AML-193 (cell line): ENCODE data around the gene WDR86.

Source experiments
- DNase-seq, 2 experiments: peaks; one replicate each; lab custom pipeline; 2025; lab: John Stamatoyannopoulos, UW

The WDR86 gene, protein sequence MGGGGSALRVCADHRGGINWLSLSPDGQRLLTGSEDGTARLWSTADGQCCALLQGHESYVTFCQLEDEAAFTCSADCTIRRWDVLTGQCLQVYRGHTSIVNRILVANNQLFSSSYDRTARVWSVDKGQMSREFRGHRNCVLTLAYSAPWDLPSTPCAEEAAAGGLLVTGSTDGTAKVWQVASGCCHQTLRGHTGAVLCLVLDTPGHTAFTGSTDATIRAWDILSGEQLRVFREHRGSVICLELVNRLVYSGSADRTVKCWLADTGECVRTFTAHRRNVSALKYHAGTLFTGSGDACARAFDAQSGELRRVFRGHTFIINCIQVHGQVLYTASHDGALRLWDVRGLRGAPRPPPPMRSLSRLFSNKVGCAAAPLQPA

DNA sequence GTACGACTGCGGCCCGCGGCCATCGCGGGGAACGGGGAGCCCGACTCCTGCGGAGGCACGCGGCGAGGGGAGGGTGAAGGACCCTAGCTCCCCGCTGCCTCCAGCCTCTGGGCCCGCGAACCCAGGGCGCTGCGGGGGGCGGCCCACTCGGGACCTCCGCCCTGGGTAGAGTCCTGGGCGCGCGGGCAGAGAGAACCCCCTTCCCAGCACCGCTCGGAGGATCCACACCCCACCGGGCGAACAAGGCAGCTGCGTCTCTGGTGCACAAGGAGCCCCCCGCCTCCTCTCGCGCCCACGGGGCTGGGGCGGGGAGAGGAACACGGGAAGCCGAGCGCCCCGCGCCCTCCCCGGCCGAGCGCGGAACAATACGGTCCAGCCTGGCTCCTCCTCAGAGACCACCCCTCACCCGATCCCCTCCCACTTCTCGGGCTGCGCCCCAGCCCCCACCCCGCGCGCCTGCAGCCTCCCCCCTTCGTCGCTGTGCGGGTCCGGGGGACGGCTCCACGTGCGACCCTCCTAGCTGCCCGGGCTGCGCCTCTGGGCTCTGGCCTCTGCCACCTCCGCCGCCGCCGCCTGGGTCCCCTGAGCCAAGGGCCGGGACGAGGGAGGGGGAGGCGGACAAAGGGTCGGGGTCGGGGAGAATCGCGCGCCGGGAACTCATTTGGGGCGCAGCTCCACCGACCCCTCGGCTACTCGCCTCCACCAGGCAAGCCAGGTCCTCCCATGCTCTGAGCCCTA, at the start of gene WDR86:
WDR86 (minus strand) TSS at position 372 of the 738 bp plus-strand sequence. CDS start 449 bp downstream, outside the sequence.
- DNase-seq, result no peak

DNA sequence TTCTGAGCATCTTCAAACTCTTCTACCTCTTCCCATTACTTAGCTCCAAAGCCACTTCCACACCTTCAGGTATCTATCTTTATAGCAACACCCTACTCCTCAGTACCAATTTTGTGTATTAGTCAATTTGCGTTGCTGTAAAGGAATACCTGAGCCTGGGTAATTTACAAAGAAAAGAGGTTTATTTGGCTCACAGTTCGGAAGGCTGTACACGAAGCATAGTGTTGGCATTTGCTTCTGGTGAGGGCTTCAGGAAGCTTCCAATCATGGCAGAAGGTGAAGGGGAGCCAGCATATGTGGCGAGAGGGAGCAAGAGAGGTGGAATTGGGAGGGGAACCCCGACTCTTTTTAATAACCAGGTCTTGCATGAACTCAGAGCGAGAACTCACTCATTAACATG, 47.7 kb upstream of the WDR86 start:
- no peak for DNase-seq

DNA sequence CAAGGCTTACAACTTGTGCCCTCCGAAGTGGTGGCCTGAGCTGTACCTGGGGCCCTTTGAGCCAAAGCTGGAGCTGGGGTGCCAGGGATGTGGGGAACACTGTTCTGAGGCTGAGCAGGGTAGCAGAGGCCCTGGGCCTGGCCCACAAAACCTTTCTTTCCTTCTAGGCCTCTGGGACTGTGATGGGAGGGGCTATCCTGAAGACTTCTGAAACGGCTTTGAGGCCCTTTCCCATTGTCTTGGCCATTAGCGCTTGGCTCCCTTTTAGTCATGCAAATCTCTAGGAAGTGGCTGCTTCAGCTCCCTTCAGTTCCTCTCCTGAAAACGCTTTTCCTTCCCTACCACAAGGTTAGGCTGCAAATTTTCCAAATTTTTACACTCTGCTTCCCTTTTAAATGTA, 46.9 kb upstream of the WDR86 start:
- no peak for DNase-seq

DNA sequence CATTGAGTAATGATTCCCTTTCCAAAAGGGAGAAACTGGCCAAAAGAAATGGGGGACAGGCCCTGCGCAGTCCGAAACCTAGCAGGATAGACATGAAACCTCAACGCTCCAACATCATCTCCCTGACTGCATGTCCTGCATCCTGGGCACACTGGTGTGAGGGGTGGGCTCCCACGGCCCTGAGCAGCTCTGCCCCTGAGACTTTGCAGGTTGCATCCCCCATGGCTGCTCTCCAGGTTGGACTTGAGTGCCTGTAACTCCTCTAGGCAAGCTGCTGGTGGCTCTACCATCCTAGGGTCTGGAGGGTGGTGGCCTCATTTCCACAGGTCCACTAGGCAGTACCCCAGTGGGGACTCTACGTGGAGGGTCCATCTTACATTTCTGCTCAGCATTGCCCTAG, 46.4 kb upstream of the WDR86 start:
- DNase-seq, result no peak

- no peak for DNase-seq
Measured at GRCh38 chr7:151455690-151456089, 45.9 kb upstream of the WDR86 start.

DNA sequence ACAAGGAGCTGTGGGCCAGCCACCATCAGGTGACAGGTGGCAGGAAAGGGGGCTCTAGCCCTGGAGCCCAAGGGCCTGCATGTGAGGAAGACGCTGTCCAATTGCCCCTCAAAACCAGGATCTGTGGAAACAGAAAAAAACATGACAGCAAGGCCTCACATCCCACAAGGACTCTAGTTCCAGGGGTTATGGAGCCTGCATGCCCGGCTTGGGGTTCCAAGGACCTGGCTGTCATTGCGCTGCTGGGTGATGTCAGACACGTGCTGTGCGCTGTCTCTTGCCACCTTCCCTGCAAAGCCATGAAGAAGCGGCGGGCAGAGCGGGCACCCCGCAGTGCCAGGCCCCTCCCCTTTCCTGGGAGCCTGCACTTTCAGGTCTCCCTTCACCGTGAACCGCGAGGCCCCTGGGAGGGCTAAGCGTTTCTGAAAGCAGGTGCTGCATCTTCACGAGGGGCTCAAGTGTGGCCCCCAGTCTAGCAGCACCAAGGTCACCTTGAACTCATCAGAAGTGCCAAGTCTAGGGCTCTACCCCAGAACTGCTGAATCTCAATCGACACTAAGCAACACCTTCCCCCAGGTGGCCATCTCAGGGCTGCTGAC, 45.2 kb upstream of the WDR86 start:
- DNase-seq, result no peak

GRCh38 chr7:151454305-151454704, 44.5 kb upstream of the WDR86 start:
- no peak for DNase-seq

- no peak for DNase-seq
Measured at GRCh38 chr7:151453326-151453791, 43.5 kb upstream of the WDR86 start.

- no peak for DNase-seq
Measured at GRCh38 chr7:151452680-151453325, 43.0 kb upstream of the WDR86 start.

DNA sequence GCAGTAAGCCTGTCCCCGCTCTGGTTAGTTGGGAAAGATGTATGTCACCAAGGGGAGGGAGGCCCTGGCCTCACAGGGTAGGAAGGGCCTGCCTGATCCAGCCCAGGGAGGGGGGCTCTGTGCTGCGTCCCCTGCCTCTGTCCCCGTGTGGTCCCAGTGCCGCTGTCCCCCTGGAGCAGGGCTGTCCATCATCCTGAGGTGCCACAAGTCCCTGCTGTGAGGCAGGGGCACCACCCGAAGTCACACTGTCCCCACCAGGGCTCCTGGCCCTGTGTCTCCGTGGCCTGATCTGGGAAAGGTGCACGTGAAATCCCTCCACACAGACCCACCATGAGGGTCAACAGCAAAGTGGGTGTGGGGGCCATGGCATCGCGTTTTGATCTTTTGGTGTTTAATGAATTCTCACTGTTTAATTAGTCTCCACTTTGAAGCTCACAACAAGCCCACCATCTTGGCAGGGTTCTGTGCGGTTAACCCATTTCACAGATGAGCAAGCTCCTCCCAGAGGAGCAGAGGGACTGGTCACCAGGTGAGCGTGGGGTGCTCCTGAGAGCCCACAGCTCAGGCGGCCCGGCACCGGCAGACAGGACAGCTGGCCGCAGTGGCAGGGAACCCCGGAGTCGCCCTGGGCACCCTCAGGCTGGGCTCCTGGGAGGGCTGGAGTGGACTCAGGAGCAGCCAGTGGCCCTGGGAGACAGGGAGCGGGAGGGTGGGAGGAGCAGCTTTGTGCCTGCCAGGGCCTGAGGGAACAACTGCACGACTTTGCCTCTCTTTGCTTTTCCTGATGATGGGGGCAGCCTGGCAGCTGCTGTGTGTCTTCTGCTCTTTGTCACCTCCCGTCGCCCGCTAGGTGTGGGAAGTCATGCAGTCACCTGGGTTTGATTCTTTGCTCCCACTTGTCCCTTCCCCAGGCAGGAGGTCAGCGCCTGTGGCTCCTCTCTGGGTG, 42.1 kb upstream of the WDR86 start:
- no peak for DNase-seq

DNA sequence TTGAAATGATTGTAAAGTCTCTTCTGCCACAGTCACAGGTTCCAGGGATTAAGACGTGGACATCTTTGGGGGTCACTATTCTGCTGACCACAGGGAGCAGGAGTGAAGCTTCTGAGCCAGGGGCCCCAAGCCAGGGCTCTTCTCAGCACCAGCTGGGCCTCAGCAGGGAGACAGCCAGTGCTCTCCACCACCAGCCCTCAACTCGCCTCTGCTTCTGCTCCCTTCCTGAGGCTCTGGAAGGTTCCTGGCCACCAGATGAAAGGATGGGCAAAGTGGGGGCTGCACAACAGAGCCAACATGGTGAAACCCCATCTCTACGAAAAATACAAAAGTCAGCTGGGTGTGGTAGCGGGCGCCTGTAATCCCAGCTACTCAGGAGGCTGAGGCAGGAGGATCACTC, 41.3 kb upstream of the WDR86 start:
- no peak for DNase-seq

- no peak for DNase-seq
Measured at GRCh38 chr7:151449990-151450389, 40.2 kb upstream of the WDR86 start.

DNA sequence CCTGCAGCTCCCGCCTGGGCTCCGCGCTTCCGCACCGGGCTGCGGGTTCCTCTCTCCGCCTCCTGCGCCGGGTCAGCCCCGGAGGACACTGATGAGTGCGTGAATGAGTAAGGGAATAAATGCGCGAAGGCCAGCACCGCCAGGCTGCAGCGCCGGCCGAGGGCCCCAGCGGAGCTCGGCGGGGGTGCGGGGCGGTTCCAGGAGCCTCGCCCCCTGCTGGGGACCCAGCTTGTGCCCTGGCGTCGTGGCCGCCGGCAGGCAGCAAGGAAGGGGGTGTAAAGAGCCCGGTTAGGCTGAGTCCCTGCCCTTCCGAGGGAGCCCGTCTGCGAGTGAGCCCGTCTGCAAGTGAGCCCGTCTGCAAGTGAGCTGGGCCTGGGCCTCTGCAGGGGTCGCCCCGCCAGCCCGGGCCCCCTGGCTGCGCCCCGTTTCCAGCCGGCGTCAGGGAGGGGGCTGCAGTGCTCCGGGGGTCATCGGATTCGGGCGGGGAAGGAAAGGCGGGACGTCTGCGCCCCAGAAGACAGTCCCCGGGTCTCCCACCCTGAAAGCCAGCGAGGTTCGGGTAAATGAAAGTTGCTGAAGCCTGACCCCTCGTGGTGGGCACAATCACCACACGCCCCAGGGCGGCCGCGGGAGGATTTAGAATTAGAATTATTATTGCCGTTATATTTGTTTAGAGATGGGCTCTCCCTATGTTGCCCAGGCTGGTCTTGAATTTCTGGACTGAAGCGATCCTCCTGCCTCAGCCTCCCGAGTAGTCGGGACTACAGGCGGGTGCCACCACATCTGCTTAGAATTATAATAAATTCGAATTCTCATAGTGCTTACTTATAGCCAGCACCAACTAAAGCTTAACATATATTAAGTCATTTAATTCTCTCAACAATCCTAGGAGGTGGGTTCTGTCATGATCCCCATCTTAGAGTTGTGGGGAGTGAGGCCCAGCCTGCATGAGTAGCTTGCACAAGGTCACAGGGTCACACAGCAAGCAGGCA, 38.7 kb upstream of the WDR86 start:
- DNase-seq, result peak; percentile 42 to 50

- DNase-seq, result no peak
Measured at GRCh38 chr7:151447901-151448260, 38.0 kb upstream of the WDR86 start.

DNA sequence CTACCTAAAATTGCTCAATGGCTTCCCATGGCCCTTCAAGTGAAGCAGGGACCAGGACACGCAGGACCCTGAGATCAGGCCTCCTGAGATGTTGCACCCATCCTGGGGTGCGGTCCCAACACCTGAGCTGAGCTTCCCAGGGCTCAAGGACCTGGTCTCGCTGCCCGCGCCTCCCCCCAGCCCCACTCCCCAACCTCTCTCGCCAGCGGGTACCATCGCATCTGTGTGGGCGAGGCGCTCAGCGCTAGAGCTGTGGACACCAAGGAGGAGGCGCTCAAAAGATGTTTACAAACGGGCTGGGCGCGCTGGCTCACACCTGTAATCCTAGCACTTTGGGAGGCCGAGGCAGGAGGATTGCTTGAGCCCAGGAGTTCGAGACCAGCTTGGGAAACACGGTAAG, 37.5 kb upstream of the WDR86 start:
- no peak for DNase-seq

- DNase-seq, result no peak
Measured at GRCh38 chr7:151446412-151446811, 36.6 kb upstream of the WDR86 start.

DNA sequence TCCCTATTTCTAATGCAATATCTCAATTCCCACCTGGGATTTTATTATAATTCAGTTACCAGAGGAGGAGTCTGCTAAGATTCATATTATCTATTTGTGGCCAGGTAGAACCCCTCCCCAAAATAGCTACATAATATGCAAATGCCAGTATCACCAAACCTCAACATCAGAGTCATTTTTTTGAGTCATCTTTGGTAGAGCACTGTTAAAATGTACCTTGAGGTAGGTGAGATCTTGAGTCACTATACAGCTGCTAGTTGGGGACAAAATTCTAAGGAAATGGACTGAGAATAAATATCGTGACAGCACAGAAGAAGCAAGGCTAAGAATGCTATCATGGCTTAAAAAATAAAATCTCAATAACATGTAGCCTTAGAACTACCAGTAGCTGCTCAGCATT, 34.8 kb upstream of the WDR86 start:
- no peak for DNase-seq

DNA sequence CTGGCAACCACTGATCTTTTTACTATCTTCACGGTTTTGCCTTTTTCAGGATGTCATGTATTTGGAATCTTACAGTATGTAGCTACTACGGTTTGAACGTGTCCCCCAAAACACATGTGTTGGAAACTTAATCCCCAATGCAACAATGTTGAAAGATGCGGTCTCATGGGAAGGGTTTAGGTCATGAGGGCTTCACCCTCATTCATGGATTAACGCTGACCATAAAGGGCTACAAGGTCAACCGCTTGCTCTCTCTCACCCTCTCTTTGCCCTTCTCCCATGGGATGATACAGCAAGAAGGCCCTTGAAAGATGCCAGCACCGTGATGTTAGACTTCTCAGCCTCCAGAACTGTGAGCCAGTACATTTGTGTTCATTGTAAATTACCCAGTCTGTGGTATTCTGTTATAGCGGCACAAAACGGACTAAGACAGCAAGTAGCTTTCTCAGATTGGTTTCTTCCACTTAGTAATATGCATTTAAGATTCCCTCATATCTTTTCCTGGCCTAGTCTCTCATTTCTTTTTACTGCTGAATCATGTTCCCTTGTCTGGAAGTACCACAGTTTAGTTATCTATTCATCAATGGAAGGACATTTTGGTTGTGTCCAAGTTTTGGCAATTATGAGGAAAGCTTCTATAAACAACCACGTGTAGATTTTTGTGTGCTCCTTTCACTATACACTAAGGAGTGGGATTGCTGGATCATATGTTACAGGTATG, 33.1 kb upstream of the WDR86 start:
- no peak for DNase-seq

DNA sequence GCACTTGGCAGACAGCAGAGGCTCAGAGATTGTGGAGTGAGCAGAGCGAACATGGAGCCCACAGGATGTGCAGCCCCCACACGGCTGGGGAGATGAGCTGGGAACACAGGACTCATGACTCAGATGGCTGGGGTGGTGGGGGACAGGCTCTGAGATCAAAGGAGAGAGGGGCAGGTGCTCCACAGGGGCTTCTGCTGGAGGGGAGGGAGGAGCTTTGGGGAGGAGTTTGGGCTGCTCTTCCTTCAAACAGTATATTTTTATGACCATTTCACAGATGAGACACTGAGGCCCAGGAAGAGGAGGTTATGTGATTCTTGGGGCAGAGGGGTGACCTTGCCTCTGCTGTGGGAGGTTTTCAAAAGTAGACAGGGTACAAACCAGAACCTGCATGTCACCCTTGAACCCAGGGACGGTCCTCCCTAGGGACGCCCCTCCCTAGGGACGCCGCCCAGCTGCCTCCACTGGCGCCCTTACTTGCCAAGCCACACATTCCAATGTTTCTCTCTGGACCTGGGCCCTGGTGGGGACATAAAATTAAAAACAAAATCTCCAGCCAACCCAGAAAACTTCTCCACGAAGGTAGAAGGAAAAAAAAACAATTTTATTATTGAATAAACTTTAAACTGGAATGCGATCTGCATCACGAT, 31.1 kb upstream of the WDR86 start:
- no peak for DNase-seq
